T-helper 2 cell treated with Interferon-gamma antibody and Interleukin-4, amounts not matched to agents 5 μg/mL and 100 μg/mL, for 36 hours (primary cell): ENCODE results near the gene PTPN14.
"Not testable (repeated sequence)": the region's sequence is repeated elsewhere in the genome, so short reads cannot be mapped to it uniquely, and the experiment has no call there.

Experiments used
- DNase-seq: peaks from one replicate; pipeline ENCODE4 v3.0.0; 2021; ENCODE audit warnings: low spot score
- H3K27ac Mint-ChIP-seq: one replicate; pipeline ENCODE4 v1.8.0; 2021; ENCODE audit warnings: mild to moderate bottlenecking, mixed read lengths
- H3K27me3 Mint-ChIP-seq: one replicate; pipeline ENCODE4 v1.8.0; 2021; ENCODE audit warnings: low read depth, mixed read lengths
- H3K36me3 Mint-ChIP-seq: one replicate; pipeline ENCODE4 v1.8.0; 2021; ENCODE audit warnings: low read depth, mixed read lengths
- H3K4me1 Mint-ChIP-seq: one replicate; pipeline ENCODE4 v1.8.0; 2021; ENCODE audit warnings: low read depth, mixed read lengths
- H3K4me3 Mint-ChIP-seq: one replicate; pipeline ENCODE4 v1.8.0; 2022; ENCODE audit warnings: mild to moderate bottlenecking, moderate library complexity, mixed read lengths
- H3K9me3 Mint-ChIP-seq: one replicate; pipeline ENCODE4 v1.8.0; 2021; ENCODE audit warnings: mixed read lengths

The PTPN14 gene

DNA sequence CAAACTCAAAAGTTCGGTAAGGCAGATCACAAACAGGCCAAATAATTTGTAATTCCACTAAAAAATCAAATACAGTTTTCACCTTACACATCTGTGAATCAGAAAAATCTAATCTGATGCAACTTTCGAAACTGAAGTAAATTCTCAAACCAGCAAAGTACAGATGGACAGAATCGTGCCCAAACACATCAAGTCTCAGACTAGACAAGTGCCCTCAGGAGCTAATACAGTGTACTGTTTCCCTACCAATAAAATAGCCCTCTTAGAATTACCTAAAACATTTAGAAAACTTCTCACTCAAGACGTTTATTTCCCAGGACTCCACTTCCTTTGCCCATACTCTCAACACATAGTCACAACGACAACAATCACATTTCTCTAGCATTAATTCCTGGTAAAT, 136.3 kb downstream of the PTPN14 start:
- no peak for DNase-seq
- peak overlapping the region; percentile 8 for H3K4me3 Mint-ChIP-seq
- no peaks in the 10 kb centered on the region for H3K27me3 Mint-ChIP-seq
- H3K4me1 Mint-ChIP-seq, result peaks cover 59% of the 10 kb centered on the region
- H3K9me3 Mint-ChIP-seq, result peaks cover 9% of the 10 kb centered on the region
- H3K27ac Mint-ChIP-seq, result peak overlapping the region; percentile 64
- peaks cover 23% of the 10 kb centered on the region for H3K36me3 Mint-ChIP-seq

DNA sequence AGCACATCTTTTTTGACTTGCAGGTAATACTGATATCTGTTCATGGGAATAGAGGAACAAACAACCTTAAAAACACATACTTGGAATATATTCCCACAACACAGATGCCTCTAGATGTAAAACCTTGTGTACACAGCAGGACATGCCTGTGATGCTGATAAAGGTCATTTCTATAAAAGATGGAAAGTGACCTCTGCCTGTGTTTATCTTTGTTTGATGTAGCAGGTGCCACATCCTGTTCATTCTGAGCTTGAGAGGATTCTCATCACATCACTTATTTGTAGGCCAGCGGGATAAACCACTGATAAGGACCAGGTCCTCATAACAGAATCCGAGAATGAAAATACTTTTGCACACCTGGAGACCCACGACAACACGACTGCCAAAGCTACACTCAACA, 136.7 kb downstream of the PTPN14 start:
- H3K27me3 Mint-ChIP-seq, result no peaks in the 10 kb centered on the region
- H3K36me3 Mint-ChIP-seq, result peaks cover 23% of the 10 kb centered on the region
- H3K27ac Mint-ChIP-seq, result peak overlapping the region; percentile 64
- peak overlapping the region; percentile 8 for H3K4me3 Mint-ChIP-seq
- peaks cover 9% of the 10 kb centered on the region for H3K9me3 Mint-ChIP-seq
- DNase-seq, result no peak
- H3K4me1 Mint-ChIP-seq, result peaks cover 55% of the 10 kb centered on the region

DNA sequence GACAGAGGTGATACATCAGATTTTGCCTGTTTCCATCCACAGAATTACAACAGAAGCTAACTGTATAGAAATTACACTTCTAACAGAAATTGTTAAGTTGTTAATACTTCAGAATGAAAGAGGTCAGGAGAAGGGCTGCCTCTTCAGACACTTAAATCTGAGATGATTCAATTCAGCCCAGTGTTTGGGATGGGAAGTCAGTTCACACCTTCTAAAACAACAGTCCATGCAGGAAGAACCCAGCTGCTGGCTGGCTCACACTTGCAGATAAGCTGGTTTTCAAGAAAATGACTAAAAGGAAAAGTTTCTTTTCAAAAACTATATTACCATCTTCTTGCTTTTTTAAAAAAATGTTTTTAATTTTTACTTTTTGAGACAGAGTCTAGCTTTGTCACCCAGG, 138.1 kb downstream of the PTPN14 start:
- Mint-ChIP-seq H3K4me1 (peaks cover 42% of the 10 kb centered on the region), H3K36me3 (peaks cover 23% of the 10 kb centered on the region), H3K27me3 (no peaks in the 10 kb centered on the region), H3K4me3 (no peak overlapping the region), H3K27ac (peak overlapping the region; percentile 19), H3K9me3 (peaks cover 9% of the 10 kb centered on the region)
- no peak for DNase-seq

DNA sequence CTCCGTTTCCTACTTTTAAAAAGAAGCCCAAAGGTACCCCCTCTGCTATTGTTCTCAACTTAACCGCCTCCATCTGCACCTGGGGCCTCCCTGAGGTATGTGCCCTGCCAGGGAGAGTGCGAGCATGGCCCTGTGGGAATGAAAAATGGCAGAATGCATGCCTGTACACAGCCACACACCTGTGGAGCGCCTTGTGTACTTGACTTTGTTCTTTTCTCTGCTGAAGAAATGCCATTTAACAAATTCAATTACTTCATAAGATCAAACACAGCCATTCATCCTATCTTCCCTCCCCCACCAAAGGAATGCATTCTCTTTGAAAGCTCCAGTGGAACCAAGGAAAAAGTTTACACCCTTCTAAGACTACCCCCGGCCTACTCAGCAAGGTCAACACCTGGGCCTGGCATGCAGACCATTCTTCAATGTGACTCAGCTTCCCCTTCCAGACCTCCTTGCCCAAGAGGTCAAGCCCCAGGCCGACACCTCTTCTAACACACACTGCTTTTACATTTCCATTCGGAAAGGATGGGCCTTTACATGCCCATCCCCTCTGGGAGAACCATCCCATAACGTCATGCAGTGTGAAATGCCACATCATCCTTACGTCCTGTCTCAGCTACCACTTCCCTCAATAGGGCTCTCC, 146.7 kb downstream of the PTPN14 start:
- no peak for DNase-seq
- Mint-ChIP-seq H3K36me3 (peaks cover 36% of the 10 kb centered on the region), H3K9me3 (peaks cover 8% of the 10 kb centered on the region), H3K4me3 (peak overlapping the region; percentile 48), H3K27ac (peak overlapping the region; percentile 80), H3K27me3 (no peaks in the 10 kb centered on the region), H3K4me1 (peaks cover 40% of the 10 kb centered on the region)

DNA sequence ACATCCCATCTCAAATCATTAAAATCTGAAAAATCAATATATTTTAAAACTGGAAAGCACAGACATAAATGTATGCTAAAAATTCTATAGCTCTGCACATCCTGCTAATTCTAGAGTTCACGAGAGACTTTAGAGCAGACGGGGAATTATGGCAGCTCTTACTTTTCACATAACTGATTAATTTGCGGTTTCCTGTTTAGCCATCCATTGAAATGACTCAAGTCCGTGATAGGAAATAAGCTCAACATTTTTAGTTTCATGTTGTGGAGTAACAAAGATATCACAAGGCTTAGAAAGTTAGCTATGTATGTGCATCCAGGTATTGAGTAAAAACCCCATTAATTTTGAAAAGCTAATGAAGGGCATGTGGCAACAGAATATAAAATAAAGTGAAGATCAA, 147.2 kb downstream of the PTPN14 start:
- Mint-ChIP-seq H3K36me3 (peaks cover 41% of the 10 kb centered on the region), H3K27me3 (no peaks in the 10 kb centered on the region), H3K4me1 (peaks cover 46% of the 10 kb centered on the region), H3K4me3 (peak overlapping the region; percentile 48), H3K27ac (peak overlapping the region; percentile 80), H3K9me3 (peaks cover 13% of the 10 kb centered on the region)
- DNase-seq, result no peak

DNA sequence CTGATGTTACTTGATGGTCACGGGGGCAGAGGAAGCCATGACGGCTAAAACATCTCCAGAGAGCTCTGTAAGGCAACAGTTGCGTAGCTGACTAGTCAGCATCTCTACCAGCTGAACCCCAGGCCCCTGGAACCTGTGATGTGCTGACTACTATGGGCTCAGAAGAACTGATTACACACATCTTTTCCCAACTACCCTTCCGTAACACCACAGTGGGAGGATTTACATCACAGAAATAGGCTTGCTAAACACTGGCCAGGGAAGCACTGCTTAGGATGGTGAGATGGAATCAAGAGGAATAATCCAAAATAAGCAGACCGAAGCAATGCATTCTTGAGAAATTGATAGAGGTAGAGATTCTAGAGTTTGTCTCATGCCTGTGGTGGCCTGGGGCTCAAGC, 148.0 kb downstream of the PTPN14 start:
- no peaks in the 10 kb centered on the region for H3K27me3 Mint-ChIP-seq
- H3K4me3 Mint-ChIP-seq, result peak overlapping the region; percentile 10
- peaks cover 16% of the 10 kb centered on the region for H3K9me3 Mint-ChIP-seq
- H3K4me1 Mint-ChIP-seq, result peaks cover 49% of the 10 kb centered on the region
- H3K27ac Mint-ChIP-seq, result peak overlapping the region; percentile 64
- H3K36me3 Mint-ChIP-seq, result peaks cover 45% of the 10 kb centered on the region
- no peak for DNase-seq

DNA sequence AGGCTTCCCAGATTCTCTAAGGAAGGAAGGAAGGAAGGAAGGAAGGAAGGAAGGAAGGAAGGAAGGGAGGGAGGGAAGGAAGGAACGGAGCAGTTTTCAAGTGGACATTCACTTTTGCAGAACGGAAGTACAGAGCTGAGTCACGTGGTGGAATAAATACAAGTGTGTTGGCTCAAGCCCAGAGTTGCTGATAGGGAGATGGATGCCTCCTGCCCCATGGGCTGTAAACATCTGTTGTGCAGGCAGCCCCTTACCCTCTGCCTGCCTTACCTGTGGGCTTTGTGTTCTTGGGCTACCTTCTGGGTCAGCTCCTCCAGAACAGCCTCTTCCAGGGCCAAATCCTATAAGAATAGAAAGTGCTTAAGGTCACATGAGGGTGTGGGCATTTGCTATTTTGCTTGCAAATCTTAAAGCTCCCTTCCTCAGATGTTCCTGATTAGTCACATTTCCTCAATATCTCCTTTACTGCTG, 148.8 kb downstream of the PTPN14 start:
- Mint-ChIP-seq H3K4me1 (peaks cover 54% of the 10 kb centered on the region), H3K4me3 (no peak overlapping the region), H3K9me3 (peaks cover 22% of the 10 kb centered on the region), H3K36me3 (peaks cover 50% of the 10 kb centered on the region), H3K27me3 (no peaks in the 10 kb centered on the region), H3K27ac (peak overlapping the region; percentile 7)
- DNase-seq, result no peak

DNA sequence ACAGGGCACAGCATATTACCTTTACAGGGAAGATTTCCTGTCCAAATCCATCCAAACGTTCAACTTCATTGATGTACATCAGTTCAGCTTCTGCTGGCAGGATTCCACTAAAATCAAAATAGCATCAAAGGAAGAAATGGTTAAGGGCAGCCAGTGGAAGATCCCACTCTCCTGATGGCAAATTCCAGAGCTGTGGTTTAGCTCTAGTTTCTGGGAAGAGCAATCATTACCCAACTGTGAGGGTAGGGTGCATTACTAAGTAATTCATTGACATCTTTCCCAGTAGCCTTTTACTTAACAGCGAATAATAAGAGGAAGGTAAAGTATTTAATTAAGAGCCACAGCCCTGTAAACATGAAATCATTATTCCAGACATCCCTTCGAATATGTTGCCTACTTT, 149.7 kb downstream of the PTPN14 start:
- Mint-ChIP-seq H3K27ac (no peak overlapping the region), H3K4me1 (peaks cover 57% of the 10 kb centered on the region), H3K9me3 (peaks cover 31% of the 10 kb centered on the region), H3K36me3 (peaks cover 56% of the 10 kb centered on the region), H3K27me3 (no peaks in the 10 kb centered on the region), H3K4me3 (no peak overlapping the region)
- no peak for DNase-seq

DNA sequence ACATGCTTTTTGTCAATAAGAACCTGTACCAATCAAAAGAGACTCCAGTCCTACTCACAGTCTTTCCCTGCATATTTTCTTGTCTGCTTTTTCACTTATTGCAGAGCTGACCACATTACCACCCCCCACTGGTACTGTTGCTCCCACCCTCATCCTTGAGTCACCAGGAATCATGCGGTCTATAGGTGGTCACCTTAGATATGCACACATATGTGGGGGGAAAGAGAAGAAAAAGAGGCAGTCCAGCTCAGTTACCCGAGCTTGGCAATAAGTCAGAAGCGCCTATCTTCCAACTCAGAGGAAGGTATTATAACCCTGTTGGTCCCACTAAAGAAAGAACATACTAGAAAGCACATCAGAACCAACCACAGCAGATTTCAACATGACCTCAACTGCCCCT, 151.3 kb downstream of the PTPN14 start:
- Mint-ChIP-seq H3K27ac (no peak overlapping the region), H3K36me3 (peaks cover 67% of the 10 kb centered on the region), H3K27me3 (no peaks in the 10 kb centered on the region), H3K9me3 (peaks cover 34% of the 10 kb centered on the region), H3K4me3 (peak overlapping the region; percentile 62), H3K4me1 (peaks cover 68% of the 10 kb centered on the region)
- DNase-seq, result no peak

DNA sequence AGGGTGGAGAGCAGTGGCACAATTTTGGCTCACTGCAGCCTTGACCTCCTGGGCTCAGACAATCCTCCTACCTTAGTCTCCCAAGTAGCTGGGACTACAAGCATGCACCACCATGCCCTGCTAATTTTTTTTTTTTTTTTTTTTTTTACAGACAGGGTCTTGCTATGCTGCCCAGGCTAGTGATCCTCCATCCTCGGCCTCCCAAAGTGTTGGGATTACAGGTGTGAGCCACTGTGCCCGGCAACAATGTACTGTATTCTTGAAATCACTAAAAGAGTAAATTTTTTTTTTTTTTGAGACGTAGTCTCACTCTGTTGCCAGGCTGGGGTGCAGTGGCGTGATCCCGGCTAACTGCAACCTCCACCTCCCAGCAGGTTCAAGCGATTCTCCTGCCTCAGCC, 152.9 kb downstream of the PTPN14 start:
- H3K4me1 Mint-ChIP-seq, result peaks cover 52% of the 10 kb centered on the region

DNA sequence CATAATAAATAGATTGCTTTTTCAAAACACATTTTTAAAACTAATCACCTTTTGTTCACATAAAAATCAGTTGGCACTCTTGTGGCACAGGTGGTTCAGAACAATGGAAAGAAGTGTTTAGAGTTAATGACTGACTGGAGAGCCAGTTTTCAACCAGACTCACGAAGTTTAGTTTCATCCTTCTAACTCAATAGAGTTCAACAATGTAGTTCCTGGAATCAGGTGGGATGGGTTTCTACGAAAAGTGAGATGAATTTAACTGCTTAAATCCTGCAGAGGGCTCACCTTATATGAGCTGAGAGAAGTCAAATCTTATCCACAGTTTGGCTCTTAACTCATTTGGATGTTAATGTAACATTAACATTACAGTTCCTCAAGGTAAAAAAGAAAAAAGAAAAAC, 153.9 kb downstream of the PTPN14 start:
- Mint-ChIP-seq H3K4me3 (peak overlapping the region; percentile 55), H3K4me1 (peaks cover 44% of the 10 kb centered on the region), H3K9me3 (peaks cover 30% of the 10 kb centered on the region), H3K36me3 (peaks cover 71% of the 10 kb centered on the region), H3K27ac (peak overlapping the region; percentile 68), H3K27me3 (no peaks in the 10 kb centered on the region)
- no peak for DNase-seq

More for the DNA sequence above, 152.9 kb downstream of the PTPN14 start:
- Mint-ChIP-seq H3K9me3 (peaks cover 30% of the 10 kb centered on the region), H3K27me3 (no peaks in the 10 kb centered on the region), H3K36me3 (peaks cover 70% of the 10 kb centered on the region), H3K4me3 (no peak overlapping the region), H3K27ac (no peak overlapping the region)
- no peak for DNase-seq

DNA sequence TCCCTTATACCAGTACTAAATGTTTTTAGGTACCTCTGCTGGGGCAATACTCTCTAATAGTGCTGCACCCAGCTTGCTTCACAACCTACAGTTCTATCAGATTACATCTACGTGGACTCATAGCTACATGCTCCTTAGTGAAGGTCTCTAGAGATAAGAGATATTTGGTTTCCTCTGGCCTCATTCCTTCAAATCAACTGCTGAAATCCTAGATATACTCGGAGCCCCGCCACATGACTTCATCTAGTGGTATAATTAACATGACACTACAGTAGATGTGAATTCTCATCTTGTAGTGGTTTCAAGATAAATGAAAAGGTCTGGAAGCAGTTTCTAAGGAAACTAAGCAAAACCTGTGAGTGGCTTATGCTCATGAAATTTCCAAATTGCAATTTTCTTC, 155.1 kb downstream of the PTPN14 start:
- H3K27ac Mint-ChIP-seq, result peak overlapping the region; percentile 68
- H3K4me1 Mint-ChIP-seq, result peaks cover 44% of the 10 kb centered on the region
- H3K4me3 Mint-ChIP-seq, result peak overlapping the region; percentile 55
- peaks cover 73% of the 10 kb centered on the region for H3K36me3 Mint-ChIP-seq
- no peaks in the 10 kb centered on the region for H3K27me3 Mint-ChIP-seq
- DNase-seq, result no peak
- H3K9me3 Mint-ChIP-seq, result peaks cover 30% of the 10 kb centered on the region

DNA sequence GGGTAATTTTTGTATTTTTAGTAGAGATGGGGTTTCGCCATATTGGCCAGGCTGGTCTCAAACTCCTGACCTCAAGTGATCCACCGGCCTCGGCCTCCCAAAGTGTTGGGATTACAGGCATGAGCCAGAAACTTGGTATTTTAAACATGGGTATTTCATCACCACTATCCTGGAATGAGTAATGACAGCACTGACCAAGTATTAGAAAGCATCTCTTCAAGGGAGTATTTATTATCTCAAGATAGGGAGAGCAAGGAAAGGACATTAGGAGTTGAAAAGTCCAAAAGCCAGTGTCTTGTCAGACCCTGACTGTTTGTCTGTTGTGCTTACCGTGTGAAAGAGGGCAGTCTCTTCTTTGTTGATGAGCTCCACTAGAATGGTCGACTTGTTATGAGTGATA, 156.8 kb downstream of the PTPN14 start:
- Mint-ChIP-seq H3K9me3 (peaks cover 27% of the 10 kb centered on the region), H3K4me1 (peaks cover 37% of the 10 kb centered on the region), H3K36me3 (peaks cover 58% of the 10 kb centered on the region)
- not testable (repeated sequence) for H3K27me3 Mint-ChIP-seq, H3K4me3 Mint-ChIP-seq, DNase-seq, H3K27ac Mint-ChIP-seq

DNA sequence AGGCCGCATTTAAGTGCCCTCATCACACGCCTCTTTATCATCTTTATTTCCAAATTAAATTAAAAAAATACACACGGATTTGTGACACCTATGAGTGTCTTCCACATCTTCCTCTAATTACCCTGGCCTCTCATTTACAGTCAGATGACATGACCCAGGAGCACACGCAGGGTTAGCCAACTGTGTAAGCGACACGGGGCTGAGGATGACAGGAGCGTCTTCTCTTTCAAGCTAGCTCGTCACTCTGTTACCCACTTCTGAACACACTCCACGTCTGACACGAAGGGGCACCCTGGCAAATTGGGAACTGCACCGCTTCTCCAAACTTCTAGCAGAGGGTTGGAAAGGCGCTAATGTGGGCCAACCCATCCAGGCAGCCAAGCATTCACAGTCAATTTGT, 158.3 kb downstream of the PTPN14 start:
- H3K4me1 Mint-ChIP-seq, result peaks cover 35% of the 10 kb centered on the region
- no peaks in the 10 kb centered on the region for H3K27me3 Mint-ChIP-seq
- peaks cover 18% of the 10 kb centered on the region for H3K9me3 Mint-ChIP-seq
- DNase-seq, result no peak
- H3K4me3 Mint-ChIP-seq, result no peak overlapping the region
- no peak overlapping the region for H3K27ac Mint-ChIP-seq
- H3K36me3 Mint-ChIP-seq, result peaks cover 55% of the 10 kb centered on the region
